GM19372 (cell line): ENCODE measurements around the gene SUSD1.
"Not testable (repeated sequence)": the region's sequence is repeated elsewhere in the genome, so short reads cannot be mapped to it uniquely, and the experiment has no call there.

Experiments
- ATAC-seq: cut with Tn5 transposase; IDR thresholded peaks from one replicate; pipeline ENCODE4 v1.9.1; 2021; ENCODE audit warnings: mild to moderate bottlenecking, low read depth, moderate library complexity; ENCODE audit not compliant: unreplicated experiment

Gene SUSD1

DNA sequence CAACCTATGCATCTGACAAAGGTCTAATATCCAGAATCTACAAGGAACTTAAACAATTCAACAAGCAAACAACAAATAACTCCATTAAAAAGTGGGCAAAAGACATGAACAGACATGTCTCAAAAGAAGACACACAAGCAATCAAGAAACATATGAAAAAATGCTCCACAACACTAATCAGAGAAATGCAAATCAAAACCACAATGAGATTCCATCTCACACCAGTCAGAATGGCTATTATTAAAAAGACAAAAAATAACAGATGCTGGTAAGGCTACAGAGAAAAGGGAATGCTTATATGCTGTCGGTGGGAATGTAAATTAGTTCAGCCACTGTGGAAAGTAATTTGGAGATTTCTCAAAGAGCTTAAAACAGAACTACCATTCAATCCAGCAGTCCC lies 41.3 kb downstream of the SUSD1 start:
- not testable (repeated sequence) for ATAC-seq

DNA sequence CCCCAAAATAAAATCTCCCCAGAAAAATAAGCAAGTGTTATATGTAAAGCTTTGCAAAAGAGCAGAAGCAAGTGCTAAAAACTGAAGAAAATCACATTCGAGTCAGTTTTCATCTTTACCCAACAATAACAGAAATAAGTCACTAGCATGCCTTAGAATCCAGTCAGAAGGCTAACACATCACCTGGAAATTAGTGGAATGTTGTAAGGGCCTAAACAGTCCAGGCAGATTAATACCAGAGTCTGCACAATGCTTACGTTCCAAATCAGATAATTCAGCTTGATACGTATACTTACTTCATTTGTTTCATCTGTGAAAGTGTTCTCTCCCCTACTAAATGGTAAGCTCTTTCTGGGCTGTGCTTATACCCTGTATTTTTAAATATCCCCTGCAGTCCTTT lies 42.7 kb downstream of the SUSD1 start:
- no peak for ATAC-seq

GRCh38 chr9:112130997-112131396 lies 44.1 kb downstream of the SUSD1 start:
- ATAC-seq, result no peak

- ATAC-seq, result no peak
Observed at GRCh38 chr9:112130347-112130746, 44.8 kb downstream of the SUSD1 start.

- ATAC-seq, result no peak
Observed at GRCh38 chr9:112129246-112129645, 45.9 kb downstream of the SUSD1 start.

DNA sequence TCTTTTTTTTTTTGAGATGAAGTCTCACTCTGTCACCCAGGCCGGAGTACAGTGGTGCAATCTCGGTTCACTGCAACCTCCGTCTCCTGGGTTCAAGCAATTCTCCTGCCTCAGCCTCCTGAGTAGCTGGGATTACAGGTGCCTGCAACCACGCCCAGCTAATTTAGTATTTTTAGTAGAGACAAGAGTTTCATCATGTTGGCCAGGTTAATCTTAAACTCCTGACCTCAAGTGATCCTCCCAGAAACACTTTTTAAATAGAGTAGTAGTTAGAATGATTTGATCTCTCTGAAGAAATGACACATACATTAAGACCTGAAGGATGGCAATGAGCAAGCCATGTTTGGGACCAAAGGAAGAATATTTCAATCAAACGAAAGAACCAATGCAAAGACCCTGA lies 46.7 kb downstream of the SUSD1 start:
- not testable (repeated sequence) for ATAC-seq

- no peak for ATAC-seq
Observed at GRCh38 chr9:112127281-112127680, 47.8 kb downstream of the SUSD1 start.

- ATAC-seq, result no peak
Observed at GRCh38 chr9:112125951-112126388, 49.1 kb downstream of the SUSD1 start.

- no peak for ATAC-seq
Observed at GRCh38 chr9:112124156-112124555, 50.9 kb downstream of the SUSD1 start.

- no peak for ATAC-seq
Observed at GRCh38 chr9:112121633-112122032, 53.5 kb downstream of the SUSD1 start.

DNA sequence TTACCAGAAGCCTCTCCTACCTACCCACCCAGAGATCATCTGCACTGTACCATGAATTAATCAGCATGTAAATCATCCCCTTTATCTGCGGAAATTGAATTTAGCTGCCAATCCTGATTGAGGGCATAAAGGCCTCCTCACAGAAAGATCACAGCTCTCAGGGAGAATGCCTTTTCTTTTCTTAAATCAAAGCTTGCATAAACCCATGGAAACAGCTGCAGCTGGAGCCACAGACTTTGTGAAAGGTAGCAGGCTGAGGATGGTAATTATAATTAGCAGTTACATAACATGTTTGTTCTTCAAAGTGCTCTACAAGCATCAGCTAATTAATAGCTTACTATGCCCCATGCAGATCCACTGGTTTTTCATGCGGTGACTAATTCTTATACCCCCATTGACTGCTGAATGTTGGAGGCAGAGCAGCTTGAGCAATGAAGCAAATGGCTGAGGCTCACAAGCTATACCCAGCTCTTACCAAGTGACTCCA lies 54.6 kb downstream of the SUSD1 start:
- no peak for ATAC-seq

DNA sequence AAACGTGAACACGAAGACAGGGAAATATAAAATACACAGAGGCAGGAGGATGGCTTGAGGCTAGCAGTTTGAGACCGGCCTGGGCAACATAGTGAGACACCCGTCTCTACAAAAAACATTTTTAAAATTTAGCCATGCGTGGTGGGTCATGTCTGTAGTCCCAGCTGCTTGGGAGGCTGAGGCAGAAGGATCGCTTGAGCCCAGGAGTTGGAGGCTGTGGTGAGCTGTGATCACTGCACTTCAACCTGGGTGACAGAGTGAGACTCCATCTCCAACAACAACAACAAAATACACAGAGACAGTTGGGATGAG lies 55.1 kb downstream of the SUSD1 start:
- no peak for ATAC-seq

GRCh38 chr9:112119225-112120029 lies 55.7 kb downstream of the SUSD1 start:
- ATAC-seq, result no peak

DNA sequence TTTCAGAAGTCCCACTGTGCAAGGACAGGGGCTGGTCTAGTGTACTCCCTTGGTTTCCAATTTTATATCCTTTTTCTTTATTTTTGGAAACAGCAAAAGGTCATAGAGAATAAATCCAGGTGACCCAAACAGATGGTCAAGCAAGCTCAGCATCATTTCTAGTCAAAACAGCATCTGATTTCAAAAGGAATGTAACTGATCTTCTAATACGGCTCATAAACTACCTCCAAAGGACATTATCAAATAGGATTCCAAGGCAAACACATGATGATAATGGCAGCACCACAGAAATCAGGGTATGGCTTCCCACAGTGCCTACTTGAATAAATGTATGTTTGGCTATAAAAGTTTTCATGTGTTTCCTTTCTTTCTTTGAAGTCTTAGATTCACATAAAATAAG lies 57.1 kb downstream of the SUSD1 start:
- ATAC-seq, result no peak

DNA sequence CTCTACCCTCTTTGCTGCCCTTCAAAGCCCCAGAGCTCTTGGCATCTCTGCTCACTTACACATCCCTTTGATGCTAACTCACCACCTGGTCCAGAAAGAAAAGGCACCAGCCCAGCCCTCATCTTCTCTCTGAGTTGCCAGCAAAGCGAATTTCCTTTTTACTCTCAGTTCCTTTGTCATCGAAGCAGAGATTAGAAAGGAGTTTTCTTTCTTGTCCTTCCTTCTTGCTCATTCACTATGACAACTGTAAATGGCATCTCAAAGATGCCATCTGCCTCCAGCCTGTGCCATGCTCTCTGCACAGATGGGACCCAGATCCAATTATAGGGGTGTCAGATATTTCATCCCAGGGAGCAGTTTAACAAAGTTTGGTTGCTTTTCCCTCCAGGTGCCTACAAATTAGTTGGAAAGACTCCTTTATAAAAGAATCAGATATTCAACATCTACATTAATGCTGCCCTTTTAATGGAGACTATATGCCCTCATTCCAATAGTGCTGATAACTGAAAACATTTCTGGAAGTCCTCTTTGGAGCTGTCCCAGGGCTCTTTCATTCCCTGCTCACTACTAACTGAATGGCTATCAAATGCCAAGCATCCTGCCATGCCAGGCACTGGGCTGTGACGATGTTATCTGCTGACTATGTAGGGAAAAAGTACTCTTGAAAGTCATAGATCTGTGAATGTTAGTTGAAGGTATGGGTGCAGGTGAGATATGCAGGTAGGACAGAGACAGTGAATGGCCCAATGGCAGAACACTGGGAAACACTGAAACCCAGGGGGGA lies 58.9 kb downstream of the SUSD1 start:
- ATAC-seq, result no peak

- ATAC-seq, result no peak
Observed at GRCh38 chr9:112115109-112115508, 60.0 kb downstream of the SUSD1 start.

DNA sequence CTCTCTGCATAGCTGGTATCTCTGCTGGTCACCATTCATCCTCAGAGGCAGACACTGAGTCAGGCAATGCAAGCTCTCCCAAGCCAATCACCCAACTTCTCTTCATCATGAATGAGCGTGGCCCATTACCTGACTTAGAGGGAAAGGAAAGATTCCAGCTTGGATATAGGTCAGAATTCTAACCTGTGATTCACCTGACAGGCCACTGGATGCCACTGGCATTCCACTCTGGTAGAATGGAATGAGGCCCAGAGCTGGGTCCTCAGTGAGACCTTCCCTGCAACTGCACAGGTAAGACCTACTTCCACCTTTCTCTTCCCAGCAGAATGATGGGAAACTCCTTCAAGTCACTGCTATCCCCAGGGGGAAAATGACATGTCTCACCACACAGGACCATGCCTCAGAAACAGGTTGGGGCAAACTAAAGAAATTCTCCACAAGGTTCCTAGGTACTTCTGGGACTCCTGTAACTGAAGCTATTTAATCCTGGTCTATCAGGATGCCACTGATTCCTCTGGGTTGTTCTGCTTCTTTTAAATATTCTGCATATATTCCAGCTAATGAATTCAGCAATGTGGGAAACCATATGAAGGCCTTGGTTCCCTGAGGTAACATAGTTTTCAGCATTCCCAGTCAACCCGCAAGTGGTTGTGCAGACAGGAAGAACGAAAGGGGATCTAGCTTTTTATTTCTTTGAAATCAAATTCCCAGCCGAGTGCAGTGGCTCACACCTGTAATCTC lies 62.0 kb downstream of the SUSD1 start:
- no peak for ATAC-seq

DNA sequence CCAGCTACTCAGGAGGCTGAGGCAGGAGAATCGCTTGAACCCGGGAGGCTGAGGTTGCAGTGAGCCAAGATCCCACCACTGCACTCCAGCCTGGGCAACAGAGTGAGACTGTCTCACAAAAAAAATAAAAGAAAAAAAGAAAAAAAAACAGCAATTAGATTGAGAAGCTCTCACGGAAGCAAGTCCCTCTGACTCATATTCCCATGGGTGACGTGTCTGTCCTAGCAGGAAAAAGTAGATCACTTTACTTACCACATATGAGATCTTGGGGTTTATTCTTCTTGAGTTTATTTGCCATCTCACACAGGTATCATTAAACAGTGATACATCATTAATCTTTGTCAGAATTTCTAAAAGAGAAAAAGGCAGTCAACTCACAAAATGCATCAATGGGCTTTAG lies 62.6 kb downstream of the SUSD1 start:
- no peak for ATAC-seq

- ATAC-seq, result no peak
Observed at GRCh38 chr9:112111461-112111860, 63.6 kb downstream of the SUSD1 start.

DNA sequence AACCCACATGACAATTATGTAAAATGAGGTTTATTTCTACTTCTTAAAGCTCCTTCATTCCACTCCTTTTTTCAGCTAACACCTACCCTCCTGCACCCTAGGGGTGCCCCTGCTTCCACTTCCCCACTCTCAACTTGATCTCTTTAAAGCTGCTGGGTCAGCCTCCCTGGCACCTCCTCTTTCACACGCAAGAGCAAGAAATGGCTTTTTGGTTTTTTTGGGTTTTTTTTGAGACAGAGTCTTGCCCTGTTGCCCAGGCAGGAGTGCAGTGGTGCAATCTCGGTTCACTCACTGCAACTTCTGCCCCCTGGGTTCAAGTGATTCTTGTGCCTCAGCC lies 64.4 kb downstream of the SUSD1 start:
- no peak for ATAC-seq

GRCh38 chr9:112110094-112110776 lies 64.9 kb downstream of the SUSD1 start:
- no peak for ATAC-seq
